CD4-positive, alpha-beta T cell (primary cell): ENCODE data around the gene EIF3CL. TPM values are rescaled to one million over a fixed set of nuclear protein-coding genes. Genes with fewer than 3 reads are reported as not detected.
"Not testable (repeated sequence)": the region's sequence is repeated elsewhere in the genome, so short reads cannot be mapped to it uniquely, and the experiment has no call there.

Experiments
- ATAC-seq: fragments of 200-7000 bp; cut with Tn5 transposase; one replicate; pipeline ENCODE4 v1.10.0; 2022; ENCODE audit warnings: mild to moderate bottlenecking; ENCODE audit not compliant: poor library complexity
- CTCF ChIA-PET: fragments of 350-600 bp; sonication (Branson Sonifier 250); formaldehyde crosslinking; loops from one replicate; lab custom pipeline; 2021; ENCODE audit warnings: antibody characterized with exemption, inconsistent platforms; lab: Charles Lee
- POLR2A ChIA-PET: fragments of 350-600 bp; sonication (Branson Sonifier 250); formaldehyde crosslinking; loops from one replicate; lab custom pipeline; 2021; ENCODE audit warnings: antibody characterized with exemption, inconsistent platforms; lab: Charles Lee
- DNase-seq, 14 experiments: peaks; one replicate each; pipeline ENCODE4 v3.0.0-alpha.2; 2013 to 2020; ENCODE audit warnings: mixed read lengths in 2 of 14
- H3K27ac ChIP-seq, 2 donors: one replicate each; pipeline versions ENCODE4 v1.5.1 to v1.7.0; 2013; ENCODE audit warnings: low read length in 2 of 2, low read depth in 1 of 2, mild to moderate bottlenecking in 1 of 2
- H3K27me3 ChIP-seq, 2 experiments: 1 replicate in 1 of 2; 2 replicates in 1 of 2; pipeline versions ENCODE4 v1.6.1 to v1.7.0; 2013; ENCODE audit warnings: low read length in 2 of 2, control low read depth in 1 of 2, mild to moderate bottlenecking in 1 of 2, moderate library complexity in 1 of 2; ENCODE audit not compliant: insufficient read depth in 2 of 2, control insufficient read depth in 1 of 2
- H3K36me3 ChIP-seq: one replicate; pipeline ENCODE4 v1.6.1; 2013; ENCODE audit warnings: low read length, control low read depth; ENCODE audit not compliant: insufficient read depth
- H3K4me1 ChIP-seq: one replicate; pipeline ENCODE4 v1.6.1; 2013; ENCODE audit warnings: low read length, control low read depth; ENCODE audit not compliant: insufficient read depth
- H3K4me3 ChIP-seq: one replicate; pipeline ENCODE4 v1.5.1; 2013; ENCODE audit warnings: mild to moderate bottlenecking, low read length, moderate library complexity
- H3K9me3 ChIP-seq, 2 experiments: 1 replicate in 1 of 2; 2 replicates in 1 of 2; pipeline versions ENCODE4 v1.6.1 to v1.7.0; 2013; ENCODE audit warnings: low read length in 2 of 2, mild to moderate bottlenecking in 2 of 2, control low read depth in 1 of 2, moderate library complexity in 1 of 2; ENCODE audit not compliant: control insufficient read depth in 1 of 2, insufficient read depth in 1 of 2
- H3K27ac Mint-ChIP-seq: one replicate; pipeline ENCODE4 v1.8.0; 2020; ENCODE audit warnings: mixed read lengths
- H3K27me3 Mint-ChIP-seq: one replicate; pipeline ENCODE4 v1.8.0; 2021; ENCODE audit warnings: mixed read lengths
- H3K36me3 Mint-ChIP-seq: one replicate; pipeline ENCODE4 v1.8.0; 2021; ENCODE audit warnings: low read depth, mixed read lengths
- H3K4me1 Mint-ChIP-seq: one replicate; pipeline ENCODE4 v1.8.0; 2021; ENCODE audit warnings: low read depth, mixed read lengths
- H3K4me3 Mint-ChIP-seq: one replicate; pipeline ENCODE4 v1.8.0; 2020; ENCODE audit warnings: mild to moderate bottlenecking, mixed read lengths
- H3K9me3 Mint-ChIP-seq: one replicate; pipeline ENCODE4 v1.8.0; 2020; ENCODE audit warnings: mixed read lengths
- intact Hi-C, 2 experiments: fragments of 100-400 bp; cut with DNase I in 1 of 2; cut with micrococcal nuclease in 1 of 2; formaldehyde crosslinking; loops; one replicate each; pipeline versions ENCODE4 v1.15.1 to v1.9.0; 2023 to 2025; cut with DNase I, micrococcal nuclease
- total RNA-seq, 174 experiments: library from RNA in 2 of 174; stranded (reverse) in 2 of 174; gene quantifications; one replicate each; pipeline ENCODE4 v1.2.3 and lab custom pipeline; 2021 to 2026

EIF3CL gene
- total RNA-seq, 2 experiments from 2014 or later, result 42.7 to 57.8 TPM

DNA sequence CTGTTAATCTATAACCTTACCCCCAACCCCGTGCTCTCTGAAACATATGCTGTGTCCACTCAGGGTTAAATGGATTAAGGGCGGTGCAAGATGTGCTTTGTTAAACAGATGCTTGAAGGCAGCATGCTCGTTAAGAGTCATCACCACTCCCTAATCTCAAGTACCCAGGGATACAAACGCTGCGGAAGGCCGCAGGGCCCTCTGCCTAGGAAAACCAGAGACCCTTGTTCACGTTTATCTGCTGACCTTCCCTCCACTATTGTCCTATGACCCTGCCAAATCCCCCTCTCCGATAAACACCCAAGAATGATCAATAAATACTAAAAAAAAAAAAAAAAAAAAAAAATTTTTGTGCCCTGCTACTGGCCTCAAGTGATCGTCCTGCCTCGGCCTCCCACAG, 25.8 kb downstream of the EIF3CL start:
- H3K4me1 Mint-ChIP-seq, H3K4me3 ChIP-seq, H3K36me3 Mint-ChIP-seq, H3K9me3 Mint-ChIP-seq, ATAC-seq, H3K9me3 ChIP-seq, DNase-seq, H3K36me3 ChIP-seq, intact Hi-C loops, POLR2A ChIA-PET, CTCF ChIA-PET, H3K4me3 Mint-ChIP-seq, H3K27me3 ChIP-seq, H3K27me3 Mint-ChIP-seq, H3K27ac ChIP-seq, H3K27ac Mint-ChIP-seq, H3K4me1 ChIP-seq: not testable (repeated sequence)

DNA sequence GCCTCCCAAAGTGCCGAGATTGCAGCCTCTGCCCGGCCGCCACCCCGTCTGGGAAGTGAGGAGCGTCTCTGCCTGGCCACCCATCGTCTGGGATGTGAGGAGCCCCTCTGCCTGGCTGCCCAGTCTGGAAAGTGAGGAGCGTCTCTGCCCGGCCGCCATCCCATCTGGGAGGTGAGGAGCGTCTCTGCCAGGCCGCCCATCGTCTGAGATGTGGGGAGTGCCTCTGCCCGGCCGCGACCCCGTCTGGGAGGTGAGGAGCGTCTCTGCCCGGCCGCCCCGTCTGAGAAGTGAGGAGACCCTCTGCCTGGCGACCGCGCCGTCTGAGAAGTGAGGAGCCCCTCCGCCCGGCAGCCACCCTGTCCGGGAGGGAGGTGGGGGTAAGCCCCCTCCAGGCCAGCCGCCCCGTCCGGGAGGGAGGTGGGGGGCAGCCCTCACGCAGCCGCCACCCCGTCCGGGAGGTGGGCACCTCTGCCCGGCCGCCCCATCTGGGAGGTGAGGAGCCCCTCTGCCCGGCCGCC, 26.5 kb downstream of the EIF3CL start:
- POLR2A ChIA-PET, H3K4me1 ChIP-seq, H3K36me3 Mint-ChIP-seq, H3K9me3 ChIP-seq, H3K4me1 Mint-ChIP-seq, H3K4me3 Mint-ChIP-seq, H3K27me3 Mint-ChIP-seq, ATAC-seq, H3K4me3 ChIP-seq, DNase-seq, CTCF ChIA-PET, H3K9me3 Mint-ChIP-seq, H3K36me3 ChIP-seq, H3K27me3 ChIP-seq, H3K27ac Mint-ChIP-seq, H3K27ac ChIP-seq, intact Hi-C loops: not testable (repeated sequence)

DNA sequence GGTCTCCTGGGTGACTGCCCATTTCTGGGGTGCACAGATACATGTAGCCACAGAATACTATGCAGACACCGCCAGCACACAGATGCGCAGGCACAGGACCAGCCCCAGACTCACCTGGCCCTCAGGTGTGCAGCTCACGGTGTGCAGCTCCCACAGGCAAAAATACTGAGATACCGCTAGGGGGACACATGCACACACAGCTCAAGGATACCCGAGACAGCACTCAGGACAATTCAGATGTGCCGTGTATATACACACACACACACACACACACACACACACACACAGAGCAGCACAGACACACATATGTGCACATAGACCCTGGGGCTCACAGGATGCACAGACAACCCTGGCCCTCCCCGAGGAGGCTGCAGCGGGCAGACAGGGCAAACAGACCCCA, 28.5 kb downstream of the EIF3CL start:
- intact Hi-C loops, H3K9me3 ChIP-seq, H3K4me1 Mint-ChIP-seq, H3K4me1 ChIP-seq, H3K27ac Mint-ChIP-seq, H3K27ac ChIP-seq, H3K4me3 ChIP-seq, H3K9me3 Mint-ChIP-seq, CTCF ChIA-PET, POLR2A ChIA-PET, H3K36me3 ChIP-seq, H3K27me3 Mint-ChIP-seq, H3K36me3 Mint-ChIP-seq, H3K4me3 Mint-ChIP-seq, H3K27me3 ChIP-seq: not testable (repeated sequence)
- DNase-seq, result peak in 3 of 14 experiments; percentile 0 to 12 (median 9)
- peak; percentile 89 for ATAC-seq

DNA sequence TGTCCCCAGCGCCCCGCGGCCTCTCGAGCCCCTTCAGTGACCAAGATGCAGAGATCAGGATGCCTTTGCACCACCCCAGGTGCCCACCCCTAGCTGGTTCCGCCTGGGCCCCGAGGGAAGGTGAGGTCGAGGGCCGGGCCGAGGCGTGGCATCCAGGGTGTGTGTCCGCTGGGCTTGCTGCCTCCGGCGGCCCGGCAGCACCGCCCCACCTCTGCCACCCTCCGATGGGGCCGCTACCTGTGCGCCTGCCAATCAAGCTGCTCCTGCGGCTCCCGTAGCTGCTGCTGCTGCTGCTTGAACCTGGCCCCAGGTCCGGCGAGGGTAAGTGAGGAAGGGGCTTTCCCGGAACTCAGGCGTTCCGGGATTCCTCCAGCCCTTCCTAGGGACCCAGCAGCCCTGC, 29.4 kb downstream of the EIF3CL start:
- H3K36me3 ChIP-seq, H3K27me3 ChIP-seq, H3K4me1 ChIP-seq, DNase-seq, H3K27ac Mint-ChIP-seq, H3K36me3 Mint-ChIP-seq, H3K9me3 Mint-ChIP-seq, H3K27me3 Mint-ChIP-seq, H3K4me3 ChIP-seq, intact Hi-C loops, ATAC-seq, H3K4me3 Mint-ChIP-seq, CTCF ChIA-PET, H3K27ac ChIP-seq, H3K4me1 Mint-ChIP-seq, POLR2A ChIA-PET, H3K9me3 ChIP-seq: not testable (repeated sequence)

DNA sequence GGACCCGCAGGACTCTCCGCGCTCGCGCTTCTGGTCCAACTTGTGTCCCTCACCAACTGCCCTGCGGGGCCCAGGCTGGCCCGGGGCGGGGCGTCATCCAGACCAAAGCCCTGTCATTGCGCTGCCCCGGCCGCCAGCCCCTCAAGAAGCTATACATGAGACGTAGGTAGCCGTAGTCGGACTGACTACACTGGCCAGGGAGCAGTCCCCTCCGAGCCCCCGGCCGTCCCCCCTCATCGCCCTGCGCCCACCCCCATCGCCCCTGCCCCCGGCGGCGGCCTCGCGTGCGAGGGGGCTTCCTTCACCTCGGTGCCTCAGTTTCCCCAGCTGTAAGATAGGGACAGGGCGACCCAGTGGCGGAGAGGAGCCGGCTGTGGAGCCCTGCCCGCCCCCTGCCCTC, 35.7 kb downstream of the EIF3CL start:
- H3K36me3 ChIP-seq, H3K27ac ChIP-seq, H3K9me3 ChIP-seq, H3K27me3 Mint-ChIP-seq, ATAC-seq, H3K4me1 ChIP-seq, H3K4me1 Mint-ChIP-seq, H3K9me3 Mint-ChIP-seq, H3K4me3 Mint-ChIP-seq, H3K36me3 Mint-ChIP-seq, CTCF ChIA-PET, H3K4me3 ChIP-seq, POLR2A ChIA-PET, H3K27ac Mint-ChIP-seq, H3K27me3 ChIP-seq, intact Hi-C loops: not testable (repeated sequence)
- peak in 1 of 14 experiments; percentile 5 for DNase-seq
